H1 (cell line): ENCODE measurements around the gene TFF3. TPM values are rescaled to one million over a fixed set of nuclear protein-coding genes. Genes with fewer than 3 reads are reported as not detected.

ENCODE experiments used
- CTCF ChIA-PET: fragments of 300-600 bp; sonication (Branson Sonifier 250); formaldehyde crosslinking; loops from one replicate; lab custom pipeline; 2021; ENCODE audit not compliant: partially characterized antibody; lab: Charles Lee
- POLR2A ChIA-PET: fragments of 300-600 bp; sonication (Branson Sonifier 250); formaldehyde crosslinking; loops from one replicate; lab custom pipeline; 2021; ENCODE audit warnings: inconsistent platforms; ENCODE audit not compliant: partially characterized antibody; lab: Charles Lee
- DNase-seq, 2 experiments: peaks; one replicate each; pipeline versions ENCODE4 v3.0.0 to v3.0.0-alpha.2; 2010 to 2022; ENCODE audit warnings: low spot score in 2 of 2, low read depth in 1 of 2, mixed read lengths in 1 of 2
- FAIRE-seq: peaks from 2 replicates; lab custom pipeline; 2011; peaks lifted over from hg19 to GRCh38; lab: Jason Lieb, UNC
- H2AFZ ChIP-seq: 2 replicates; pipeline ENCODE4 v1.8.1; 2012; ENCODE audit warnings: low read length, inconsistent platforms
- H2AK5ac ChIP-seq: 2 replicates; pipeline ENCODE4 v1.6.1; 2013; ENCODE audit warnings: low read depth, low read length
- H2BK120ac ChIP-seq: replicated peaks from 2 replicates; pipeline ENCODE3; 2013; ENCODE audit warnings: low read depth, low read length, inconsistent platforms
- H2BK12ac ChIP-seq: 2 replicates; pipeline ENCODE4 v1.6.1; 2013; ENCODE audit warnings: low read depth, low read length
- H2BK15ac ChIP-seq: 2 replicates; pipeline ENCODE4 v1.6.1; 2013; ENCODE audit warnings: low read length
- H2BK20ac ChIP-seq: 2 replicates; pipeline ENCODE4 v1.6.1; 2013; ENCODE audit warnings: low read length
- H2BK5ac ChIP-seq: 2 replicates; pipeline ENCODE4 v1.6.1; 2013; ENCODE audit warnings: low read depth, low read length
- H3K14ac ChIP-seq: 2 replicates; pipeline ENCODE4 v1.6.1; 2013; ENCODE audit warnings: inconsistent platforms; ENCODE audit not compliant: insufficient read length
- H3K18ac ChIP-seq: 2 replicates; pipeline ENCODE4 v1.6.1; 2013; ENCODE audit warnings: low read length; ENCODE audit errors: extremely low read depth
- H3K23ac ChIP-seq: 2 replicates; pipeline ENCODE4 v1.6.1; 2013; ENCODE audit warnings: inconsistent platforms; ENCODE audit not compliant: insufficient read length
- H3K23me2 ChIP-seq: 2 replicates; pipeline ENCODE4 v1.6.1; 2013; ENCODE audit warnings: low read depth, low read length
- H3K27ac ChIP-seq: 2 replicates; pipeline ENCODE4 v1.6.1; 2011; ENCODE audit warnings: low read depth, low read length, inconsistent platforms
- H3K27me3 ChIP-seq, 4 experiments: replicated peaks in 1 of 4; 1 replicate in 1 of 4; 2 replicates in 3 of 4; pipeline versions ENCODE4 v1.6.1 to v1.8.1; 2011 to 2013; ENCODE audit warnings: low read length in 3 of 4, mild to moderate bottlenecking in 3 of 4, inconsistent platforms in 2 of 4, mixed read lengths in 2 of 4, moderate library complexity in 1 of 4; ENCODE audit not compliant: control insufficient read depth in 3 of 4, insufficient read depth in 3 of 4; ENCODE audit errors: extremely low read depth in 1 of 4
- H3K36me3 ChIP-seq, 4 experiments: 2 replicates each; pipeline versions ENCODE4 v1.6.1 to v1.8.1; 2011 to 2013; ENCODE audit warnings: mild to moderate bottlenecking in 4 of 4, low read length in 3 of 4, moderate library complexity in 2 of 4, control low read depth in 1 of 4, inconsistent platforms in 1 of 4; ENCODE audit not compliant: insufficient read depth in 4 of 4, control insufficient read depth in 2 of 4
- H3K4ac ChIP-seq: replicated peaks from 2 replicates; pipeline ENCODE3; 2013; ENCODE audit warnings: low read length, low read depth, mixed read lengths, inconsistent platforms; ENCODE audit not compliant: insufficient read length
- H3K4me1 ChIP-seq, 4 experiments: replicated peaks in 1 of 4; 1 replicate in 1 of 4; 2 replicates in 3 of 4; pipeline versions ENCODE4 v1.6.1 to v1.8.1; 2011 to 2013; ENCODE audit warnings: low read length in 3 of 4, inconsistent platforms in 2 of 4, mixed read lengths in 1 of 4; ENCODE audit not compliant: insufficient read depth in 4 of 4, control insufficient read depth in 3 of 4
- H3K4me2 ChIP-seq, 2 experiments: 2 replicates each; pipeline versions ENCODE4 v1.6.1 to v1.8.1; 2011 to 2013; ENCODE audit warnings: low read depth in 2 of 2, low read length in 2 of 2, control low read depth in 1 of 2, inconsistent platforms in 1 of 2, mild to moderate bottlenecking in 1 of 2; ENCODE audit not compliant: insufficient read depth in 1 of 2
- H3K4me3 ChIP-seq, 4 experiments: fragments of 200-600, 300-600 bp in 1 of 4; sonication (generic), shearing (Covaris generic), sonication (Bioruptor Twin) in 1 of 4; 2 replicates each; pipeline versions ENCODE4 v1.5.1 to v1.8.1; 2011 to 2016; ENCODE audit warnings: low read length in 4 of 4, low read depth in 3 of 4, control low read depth in 2 of 4, inconsistent platforms in 2 of 4, mild to moderate bottlenecking in 2 of 4, mixed read lengths in 1 of 4, moderate library complexity in 1 of 4; ENCODE audit not compliant: insufficient read depth in 2 of 4; ENCODE audit errors: extremely low read depth in 1 of 4
- H3K56ac ChIP-seq: replicated peaks from 2 replicates; pipeline ENCODE3; 2013; ENCODE audit warnings: low read depth, mild to moderate bottlenecking, mixed read lengths, low read length, inconsistent platforms; ENCODE audit not compliant: insufficient read length
- H3K79me1 ChIP-seq: 2 replicates; pipeline ENCODE4 v1.6.1; 2013; ENCODE audit warnings: low read depth, low read length, control low read depth
- H3K79me2 ChIP-seq, 2 experiments: 2 replicates each; pipeline versions ENCODE4 v1.6.1 to v1.8.1; 2012 to 2013; ENCODE audit warnings: low read length in 2 of 2, mild to moderate bottlenecking in 2 of 2, inconsistent platforms in 1 of 2; ENCODE audit not compliant: insufficient read depth in 2 of 2, control insufficient read depth in 1 of 2
- H3K9ac ChIP-seq, 4 experiments: replicated peaks in 1 of 4; 1 replicate in 1 of 4; 2 replicates in 3 of 4; pipeline versions ENCODE4 v1.6.1 to v1.8.1; 2011 to 2013; ENCODE audit warnings: low read depth in 3 of 4, low read length in 3 of 4, control low read depth in 2 of 4, mild to moderate bottlenecking in 2 of 4, moderate library complexity in 2 of 4, inconsistent platforms in 1 of 4; ENCODE audit errors: extremely low read depth in 1 of 4
- H3K9me3 ChIP-seq, 2 experiments: 2 replicates each; pipeline versions ENCODE4 v1.6.1 to v1.8.1; 2012 to 2013; ENCODE audit warnings: mild to moderate bottlenecking in 2 of 2, moderate library complexity in 2 of 2, control low read depth in 1 of 2, inconsistent platforms in 1 of 2, low read depth in 1 of 2, low read length in 1 of 2, mixed read lengths in 1 of 2; ENCODE audit not compliant: insufficient read depth in 2 of 2
- H4K20me1 ChIP-seq, 2 experiments: replicated peaks in 1 of 2; 2 replicates each; pipeline versions ENCODE3 to v1.8.1; 2011 to 2013; ENCODE audit warnings: inconsistent platforms in 2 of 2, low read length in 2 of 2, mild to moderate bottlenecking in 1 of 2; ENCODE audit not compliant: insufficient read depth in 2 of 2, control insufficient read depth in 1 of 2
- H4K5ac ChIP-seq: 2 replicates; pipeline ENCODE4 v1.6.1; 2013; ENCODE audit warnings: low read length, low read depth, mixed read lengths, inconsistent platforms; ENCODE audit not compliant: insufficient read length
- H4K8ac ChIP-seq: 2 replicates; pipeline ENCODE4 v1.8.0; 2013; ENCODE audit warnings: mild to moderate bottlenecking, moderate library complexity, low read length, inconsistent platforms; ENCODE audit not compliant: insufficient read depth; ENCODE audit errors: extremely low read depth
- H4K91ac ChIP-seq: replicated peaks from 2 replicates; pipeline ENCODE3; 2013; ENCODE audit warnings: low read length, mixed read lengths, inconsistent platforms; ENCODE audit not compliant: insufficient read length
- ATF2 ChIP-seq: IDR thresholded peaks from 2 replicates; pipeline ENCODE4 v1.6.1; 2012; ENCODE audit warnings: low read length, inconsistent platforms
- CTCF ChIP-seq, 3 experiments: IDR thresholded peaks; 1 replicate in 2 of 3; 2 replicates in 1 of 3; pipeline versions ENCODE4 v1.5.1 to v1.6.1; 2011; ENCODE audit warnings: low read length in 3 of 3, mild to moderate bottlenecking in 3 of 3, inconsistent platforms in 2 of 3, low read depth in 1 of 3, moderate library complexity in 1 of 3; ENCODE audit not compliant: insufficient read depth in 1 of 3; ENCODE audit errors: control extremely low read depth in 1 of 3
- RAD21 ChIP-seq, 2 experiments: IDR thresholded peaks in 1 of 2; conservative IDR thresholded peaks in 1 of 2; 2 replicates each; pipeline ENCODE4 v1.6.1; 2011; ENCODE audit warnings: low read depth in 2 of 2, low read length in 2 of 2, improper control_type of control experiment in 1 of 2, inconsistent platforms in 1 of 2, mild to moderate bottlenecking in 1 of 2, moderate library complexity in 1 of 2
- WGBS, 2 experiments: shearing (Covaris generic) in 1 of 2; methylation state at CpG; one replicate each; pipeline versions ENCODE4 v1.1.6 to v1.1.7; 2013 to 2015; ENCODE audit warnings: low lambda C conversion rate in 2 of 2, mixed read lengths in 2 of 2, inconsistent platforms in 1 of 2, low coverage in 1 of 2, missing lambda C conversion rate in 1 of 2; ENCODE audit not compliant: insufficient replicate concordance in 2 of 2, insufficient coverage in 1 of 2, insufficient read length in 1 of 2; ENCODE audit errors: extremely low coverage in 1 of 2, missing lambda C conversion rate in 1 of 2; 5-methylcytosine and 5-hydroxymethylcytosine counted together
- polyA plus RNA-seq, 7 experiments: library from polyadenylated mRNA; depleted of rRNA in 3 of 7; stranded (reverse) in 5 of 7; unstranded in 2 of 7; fragments of >200 nt in 5 of 7; fragments of 200-250 nt in 2 of 7; gene quantifications; 1 replicate in 5 of 7; 2 replicates in 1 of 7; 4 replicates in 1 of 7; pipeline versions ENCODE4 v1.2.1 to v1.2.3, GENCODE V29; 2011 to 2013; ENCODE audit warnings: missing spikeins in 2 of 7, mixed read lengths in 2 of 7
- total RNA-seq: library from RNA; stranded (reverse); fragmentation: NEBNext Ultra II Directional; extraction: Animal tissue kit (Norgen Biotek cat#: 25700); gene quantifications from 2 replicates; pipeline ENCODE4 v1.2.1, GENCODE V29; 2021

TFF3 gene
- total and polyA plus RNA-seq, 2 of the 8 experiments (the other 6 are each of a cell fraction or from before 2014, with no cell fraction given), result 1.7 to 6.7 TPM

- Histone ChIP-seq H3K56ac (no peak overlapping the region), H3K79me2 (no peaks in the 10 kb centered on the region), H3K27me3 (no peaks in the 10 kb centered on the region), H2AFZ (no peak overlapping the region), H3K4me2 (no peak overlapping the region), H3K36me3 (no peaks in the 10 kb centered on the region), H4K8ac (no peak overlapping the region; the same call in 1 of the 2 replicates), H3K14ac (no peak overlapping the region), H3K23me2 (no peaks in the 10 kb centered on the region), H2BK5ac (peak overlapping the region; percentile 66; the same call in 1 of the 2 replicates), H4K5ac (no peak overlapping the region), H3K9ac (no peak overlapping the region), H3K27ac (no peak overlapping the region), H3K18ac (peak overlapping the region; percentile 48; the same call in 1 of the 2 replicates), H3K23ac (no peak overlapping the region), H2BK120ac (no peak overlapping the region), H2BK20ac (peak overlapping the region; percentile 86; the same call in 1 of the 2 replicates), H2BK15ac (0 out of 2 replicates have a peak overlapping the region, but pooled peaks have one; percentile 61), H3K4me1 (peaks cover 4 to 19% (median 11%) of the 10 kb centered on the region in 4 experiments), H2BK12ac (peak overlapping the region; percentile 80; the same call in 1 of the 2 replicates), H3K9me3 (no peaks in the 10 kb centered on the region), H4K20me1 (no peaks in the 10 kb centered on the region), H4K91ac (peak overlapping the region; percentile 39), H3K4ac (no peak overlapping the region), H2AK5ac (no peak overlapping the region), H3K79me1 (no peaks in the 10 kb centered on the region), H3K4me3 (no peak overlapping the region)
- WGBS, 2 experiments, result 95% methylated on average over 16 of the region's 17 CpGs; no CpG with 5 or more reads in 1 of the 2 experiments
- TF ChIP-seq ATF2 (no peak), CTCF (IDR thresholded peaks at IDR 0.05; ENCODE audit: control extremely low read depth in 1 of 3, insufficient read depth in 1 of 3, low read depth in 1 of 3, low read length in 3 of 3) (peak in 2 of 3 experiments; percentile 15 to 37; a peak in 2 of 4 replicates), RAD21 (IDR thresholded peaks at IDR 0.05 in 1 of 2, conservative IDR thresholded peaks at IDR 0.05 in 1 of 2; ENCODE audit: low read depth in 2 of 2, low read length in 2 of 2) (peak; percentile 16 to 19; a peak in 2 of 4 replicates)
- CTCF ChIA-PET, result interaction anchor here (1.2 to 14.3 kb wide), 4 partner anchors 10 to 61 kb away, joined by 3 to 137 read pairs (median 18); no protein-coding TSS in a partner anchor
- POLR2A ChIA-PET, result no interaction called here
- FAIRE-seq (no peak), DNase-seq (no peak)
Measured at GRCh38 chr21:42319851-42320572, 4.8 kb upstream of the TFF3 start.
